22Rv1 (cell line): ENCODE results near the gene ACVRL1.

Experiments used
- CTCF ChIP-seq: fragments of 450-650 bp; IDR thresholded peaks from 2 replicates; pipeline ENCODE4 v1.5.1; 2017; ENCODE audit warnings: mild to moderate bottlenecking
- ZFX ChIP-seq: fragments of 450-650 bp; IDR thresholded peaks from 2 replicates; pipeline ENCODE4 v1.6.1; 2017; ENCODE audit warnings: antibody characterized with exemption, borderline replicate concordance

- TF ChIP-seq CTCF, result peak; percentile 100
- TF ChIP-seq ZFX, result no peak
These were observed 16.4 kb downstream of the ACVRL1 start for GRCh38 chr12:51923506-51924365.
